ENCODE results near the gene KCTD3.

KCTD3 gene

DNA sequence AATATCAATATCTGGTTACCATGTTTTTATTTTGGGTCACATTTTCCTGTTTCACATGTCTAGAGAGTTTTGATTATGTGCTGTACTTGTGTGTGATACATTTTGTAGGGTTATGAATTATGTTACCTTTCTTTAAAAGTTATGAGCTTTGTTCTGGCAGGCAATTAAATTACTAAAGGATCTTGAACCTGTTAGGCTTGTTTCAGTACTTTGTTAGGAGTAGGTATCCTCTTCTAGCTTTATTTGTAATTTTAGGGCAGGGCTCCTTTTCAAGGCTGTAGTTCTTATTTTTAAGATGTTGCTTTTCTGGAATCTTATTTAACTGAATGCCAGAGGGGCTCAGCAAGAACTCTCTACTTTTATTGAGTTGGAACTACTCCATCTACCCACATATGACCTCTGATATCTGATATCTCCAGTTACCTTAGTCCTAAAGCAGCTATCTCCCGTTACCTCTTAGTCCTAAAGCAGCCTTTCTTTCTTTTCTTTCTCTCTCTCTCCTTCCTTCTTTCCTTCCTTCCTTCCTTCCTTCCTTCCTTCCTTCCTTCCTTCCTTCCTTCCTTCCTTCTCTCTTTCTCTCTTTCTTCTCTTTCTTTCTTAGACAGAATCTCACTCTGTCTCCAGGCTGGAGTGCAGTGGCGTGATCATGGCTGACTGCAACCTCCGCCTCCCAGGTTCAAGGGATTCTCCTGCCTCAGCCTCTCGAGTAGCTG, 23.8 kb downstream of the KCTD3 start:
- Histone ChIP-seq H3K36me3 (ENCODE audit: insufficient read depth, low read length) (peaks cover 9% of the 10 kb centered on the region; the same call in 1 of the 2 replicates), H3K79me2 (ENCODE audit: control insufficient read depth, insufficient read depth, low read length, unreplicated experiment) (peaks cover 6% of the 10 kb centered on the region)

DNA sequence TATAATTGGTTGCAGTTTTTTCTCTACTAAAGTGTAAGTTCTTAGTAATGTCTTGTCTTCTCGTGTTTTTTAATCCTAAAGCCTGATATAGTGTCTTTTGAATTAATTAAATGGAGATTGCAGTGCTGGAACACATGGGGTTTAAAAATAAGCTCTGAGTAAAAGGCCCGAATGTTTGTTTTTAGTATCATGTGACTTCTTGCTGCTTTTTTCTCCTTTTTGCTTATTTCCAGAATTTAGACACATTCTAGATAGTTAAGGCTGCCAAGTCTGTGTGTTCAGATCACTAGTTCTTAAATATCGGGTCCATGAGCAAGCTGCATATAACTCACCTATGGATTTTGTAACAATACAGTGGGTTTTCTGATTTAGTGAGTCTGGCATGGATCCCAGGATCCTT, 27.5 kb downstream of the KCTD3 start:
- Histone ChIP-seq H3K27ac (ENCODE audit: low read depth, low read length) (no peak overlapping the region), H3K4me1 (ENCODE audit: control insufficient read depth, insufficient read depth, low read length, unreplicated experiment) (peaks cover 10% of the 10 kb centered on the region), H3K79me2 (ENCODE audit: control insufficient read depth, insufficient read depth, low read length, unreplicated experiment) (peaks cover 6% of the 10 kb centered on the region), H3K36me3 (ENCODE audit: insufficient read depth, low read length) (peaks cover 12% of the 10 kb centered on the region), H2AFZ (ENCODE audit: low read length, unreplicated experiment) (no peak overlapping the region), H3K4me3 (ENCODE audit: low read depth, low read length) (no peak overlapping the region), H3K27me3 (ENCODE audit: insufficient read depth, low read length) (no peaks in the 10 kb centered on the region)

More for the DNA sequence above, 23.8 kb downstream of the KCTD3 start:
- H2AFZ ChIP-seq (ENCODE audit: low read length, unreplicated experiment), result no peak overlapping the region
- H3K4me1 ChIP-seq (ENCODE audit: control insufficient read depth, insufficient read depth, low read length, unreplicated experiment), result peaks cover 10% of the 10 kb centered on the region
- no peak overlapping the region for H3K4me3 ChIP-seq (ENCODE audit: low read depth, low read length)
- no peak overlapping the region for H3K27ac ChIP-seq (ENCODE audit: low read depth, low read length)
- no peaks in the 10 kb centered on the region for H3K27me3 ChIP-seq (ENCODE audit: insufficient read depth, low read length)

DNA sequence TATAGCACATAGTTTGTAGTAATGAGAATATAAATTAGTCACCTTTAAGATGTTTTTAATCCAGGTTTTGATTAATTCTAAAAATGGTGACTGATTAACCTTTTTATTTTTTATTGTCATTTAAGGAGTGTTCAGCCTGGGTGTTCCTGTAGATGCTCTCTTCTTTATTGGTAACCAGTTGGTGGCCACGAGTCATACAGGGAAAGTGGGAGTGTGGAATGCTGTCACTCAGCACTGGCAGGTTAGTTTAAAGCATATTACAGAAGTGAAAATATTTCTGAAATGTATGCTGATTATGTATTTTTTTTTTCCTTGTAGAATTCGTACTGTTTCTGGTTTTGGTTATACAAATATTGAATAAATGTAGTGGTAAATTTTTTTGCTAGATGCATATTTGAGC, 28.1 kb downstream of the KCTD3 start:
- Histone ChIP-seq H3K36me3 (ENCODE audit: insufficient read depth, low read length) (peaks cover 12% of the 10 kb centered on the region), H3K4me3 (ENCODE audit: low read depth, low read length) (no peak overlapping the region), H2AFZ (ENCODE audit: low read length, unreplicated experiment) (no peak overlapping the region), H3K79me2 (ENCODE audit: control insufficient read depth, insufficient read depth, low read length, unreplicated experiment) (peaks cover 6% of the 10 kb centered on the region), H3K27me3 (ENCODE audit: insufficient read depth, low read length) (no peaks in the 10 kb centered on the region), H3K27ac (ENCODE audit: low read depth, low read length) (no peak overlapping the region), H3K4me1 (ENCODE audit: control insufficient read depth, insufficient read depth, low read length, unreplicated experiment) (peaks cover 10% of the 10 kb centered on the region)

DNA sequence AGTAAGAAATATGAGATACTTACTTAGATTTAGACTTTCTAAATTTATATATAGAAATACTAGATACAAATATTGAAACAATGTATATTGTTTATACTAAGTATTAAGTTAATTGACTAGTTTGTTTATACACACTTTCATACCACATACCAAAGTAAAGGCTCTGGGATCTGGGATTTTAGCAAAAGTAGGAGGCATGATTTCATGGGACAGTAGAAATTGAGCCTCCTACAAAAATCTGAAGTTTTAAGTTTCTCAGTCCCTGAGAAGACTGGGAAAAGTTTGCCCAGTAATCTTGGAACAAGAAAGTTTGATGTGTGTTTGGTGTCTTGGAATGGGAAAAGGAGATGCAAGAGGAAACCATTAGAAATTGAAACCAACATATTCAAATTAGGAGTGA, 30.9 kb downstream of the KCTD3 start:
- peaks cover 15% of the 10 kb centered on the region for H3K36me3 ChIP-seq (ENCODE audit: insufficient read depth, low read length)
- H2AFZ ChIP-seq (ENCODE audit: low read length, unreplicated experiment), result no peak overlapping the region
- H3K4me3 ChIP-seq (ENCODE audit: low read depth, low read length), result no peak overlapping the region
- H3K27ac ChIP-seq (ENCODE audit: low read depth, low read length), result no peak overlapping the region
- H3K27me3 ChIP-seq (ENCODE audit: insufficient read depth, low read length), result no peaks in the 10 kb centered on the region
- peaks cover 3% of the 10 kb centered on the region for H3K79me2 ChIP-seq (ENCODE audit: control insufficient read depth, insufficient read depth, low read length, unreplicated experiment)
- H3K4me1 ChIP-seq (ENCODE audit: control insufficient read depth, insufficient read depth, low read length, unreplicated experiment), result peaks cover 15% of the 10 kb centered on the region

DNA sequence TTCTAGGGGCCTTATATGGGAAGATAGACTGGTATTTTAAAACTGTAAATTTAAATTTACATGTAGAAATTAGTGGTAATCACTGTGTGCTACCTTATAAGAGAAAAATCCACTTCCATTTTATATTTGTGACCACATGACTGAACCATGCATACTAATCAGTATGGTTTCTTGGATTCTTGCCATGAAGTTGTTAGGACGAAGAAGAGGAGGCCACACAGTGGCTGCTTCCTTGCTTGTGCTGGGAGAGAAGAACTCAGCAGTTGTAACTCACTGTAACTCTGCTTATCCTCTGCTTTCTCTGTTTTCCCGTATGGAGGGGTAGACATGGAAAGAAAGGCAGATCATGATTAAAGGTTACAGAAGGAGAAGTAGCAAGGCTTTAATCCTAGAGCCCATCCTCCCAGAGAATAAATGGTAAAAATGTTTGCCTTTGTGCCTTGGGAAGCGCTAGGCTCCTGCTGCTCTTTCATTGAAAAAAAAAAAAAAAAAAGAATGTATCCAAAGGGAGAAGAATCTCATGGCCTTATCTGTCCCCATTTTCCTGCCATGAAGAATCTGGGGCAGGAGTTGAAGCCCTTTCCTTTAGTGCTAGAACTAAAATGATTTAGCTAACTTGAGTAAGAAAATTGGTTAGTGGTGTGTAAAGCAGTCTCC, 32.4 kb downstream of the KCTD3 start:
- no peak overlapping the region for H3K4me3 ChIP-seq (ENCODE audit: low read depth, low read length)
- H3K36me3 ChIP-seq (ENCODE audit: insufficient read depth, low read length), result peaks cover 15% of the 10 kb centered on the region
- H3K4me1 ChIP-seq (ENCODE audit: control insufficient read depth, insufficient read depth, low read length, unreplicated experiment), result peaks cover 14% of the 10 kb centered on the region
- H3K27me3 ChIP-seq (ENCODE audit: insufficient read depth, low read length), result no peaks in the 10 kb centered on the region
- peaks cover 3% of the 10 kb centered on the region for H3K79me2 ChIP-seq (ENCODE audit: control insufficient read depth, insufficient read depth, low read length, unreplicated experiment)
- H2AFZ ChIP-seq (ENCODE audit: low read length, unreplicated experiment), result no peak overlapping the region
- no peak overlapping the region for H3K27ac ChIP-seq (ENCODE audit: low read depth, low read length)

DNA sequence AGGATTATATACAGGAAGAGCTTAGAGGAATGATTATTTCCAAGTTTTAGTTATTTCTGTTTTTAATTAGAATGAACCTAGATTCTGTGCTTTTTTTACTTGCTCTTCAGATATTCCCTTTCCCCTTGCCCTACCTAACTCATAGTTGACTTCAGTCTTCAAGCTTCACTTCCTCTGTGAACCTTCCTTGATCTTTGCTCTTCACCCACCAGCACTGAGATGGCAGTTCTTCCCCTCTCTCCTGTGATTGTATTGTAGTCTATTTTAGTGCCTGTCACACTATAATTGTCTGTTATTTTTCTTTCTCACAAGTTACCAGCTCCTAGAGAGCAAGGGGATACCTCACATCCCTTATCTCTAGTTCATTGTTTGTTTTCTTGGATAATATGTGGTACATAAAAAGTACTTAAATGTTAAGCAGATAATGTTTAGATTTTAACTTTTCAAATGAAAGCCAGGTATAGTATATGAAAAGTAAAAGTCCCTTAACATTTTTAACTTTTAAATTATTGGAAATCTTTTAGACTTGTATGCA, 33.2 kb downstream of the KCTD3 start:
- Histone ChIP-seq H3K27ac (ENCODE audit: low read depth, low read length) (no peak overlapping the region), H3K4me3 (ENCODE audit: low read depth, low read length) (no peak overlapping the region), H3K36me3 (ENCODE audit: insufficient read depth, low read length) (peaks cover 15% of the 10 kb centered on the region)

DNA sequence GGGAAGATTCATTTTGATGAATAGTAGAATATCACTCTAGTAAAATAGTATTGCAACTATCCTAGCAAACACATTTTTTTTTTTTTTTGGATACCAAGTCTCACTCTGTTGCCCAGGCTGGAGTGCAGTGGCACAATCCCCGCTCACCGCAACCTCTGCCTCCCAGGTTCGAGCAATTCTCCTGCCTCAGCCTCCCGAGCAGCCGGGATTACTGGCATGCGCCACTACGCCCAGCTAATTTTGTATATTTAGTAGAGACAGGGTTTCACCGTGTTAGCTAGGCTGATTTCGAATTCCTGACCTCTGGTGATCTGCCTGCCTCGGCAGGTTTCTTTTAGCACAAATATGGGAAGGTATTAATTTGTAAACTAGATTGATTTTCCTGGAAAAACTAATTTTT, 33.8 kb downstream of the KCTD3 start:
- Histone ChIP-seq H3K27me3 (ENCODE audit: insufficient read depth, low read length) (no peaks in the 10 kb centered on the region), H3K4me3 (ENCODE audit: low read depth, low read length) (no peak overlapping the region), H3K27ac (ENCODE audit: low read depth, low read length) (no peak overlapping the region), H3K79me2 (ENCODE audit: control insufficient read depth, insufficient read depth, low read length, unreplicated experiment) (peaks cover under 1% of the 10 kb centered on the region), H3K4me1 (ENCODE audit: control insufficient read depth, insufficient read depth, low read length, unreplicated experiment) (peaks cover 9% of the 10 kb centered on the region), H3K36me3 (ENCODE audit: insufficient read depth, low read length) (peaks cover 12% of the 10 kb centered on the region), H2AFZ (ENCODE audit: low read length, unreplicated experiment) (no peak overlapping the region)

More for the DNA sequence above, 33.2 kb downstream of the KCTD3 start:
- H2AFZ ChIP-seq (ENCODE audit: low read length, unreplicated experiment), result no peak overlapping the region
- H3K79me2 ChIP-seq (ENCODE audit: control insufficient read depth, insufficient read depth, low read length, unreplicated experiment), result peaks cover 3% of the 10 kb centered on the region
- H3K4me1 ChIP-seq (ENCODE audit: control insufficient read depth, insufficient read depth, low read length, unreplicated experiment), result peaks cover 9% of the 10 kb centered on the region
- no peaks in the 10 kb centered on the region for H3K27me3 ChIP-seq (ENCODE audit: insufficient read depth, low read length)

DNA sequence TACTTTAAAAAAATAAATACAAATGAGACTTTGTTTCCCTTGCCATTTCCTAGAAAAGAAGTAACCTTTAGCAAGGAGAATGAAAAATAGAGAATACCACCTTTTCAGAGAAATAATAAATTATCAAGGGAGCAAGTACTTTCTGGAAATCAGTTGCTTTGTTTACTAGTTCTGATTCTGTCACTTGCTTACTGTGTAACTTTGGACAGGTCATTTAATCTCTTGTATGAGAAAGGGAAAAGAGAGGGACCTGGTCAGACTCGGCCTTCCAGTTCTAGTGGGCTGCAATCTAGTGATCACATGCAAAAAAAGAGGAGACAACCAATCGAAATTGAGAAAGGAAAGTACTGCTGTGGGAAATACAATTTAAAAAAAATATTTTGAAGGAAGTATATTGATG, 34.2 kb downstream of the KCTD3 start:
- H3K4me1 ChIP-seq (ENCODE audit: control insufficient read depth, insufficient read depth, low read length, unreplicated experiment), result peaks cover 9% of the 10 kb centered on the region
- H3K36me3 ChIP-seq (ENCODE audit: insufficient read depth, low read length), result peaks cover 10% of the 10 kb centered on the region
- no peak overlapping the region for H2AFZ ChIP-seq (ENCODE audit: low read length, unreplicated experiment)
- H3K4me3 ChIP-seq (ENCODE audit: low read depth, low read length), result no peak overlapping the region
- no peaks in the 10 kb centered on the region for H3K79me2 ChIP-seq (ENCODE audit: control insufficient read depth, insufficient read depth, low read length, unreplicated experiment)
- H3K27ac ChIP-seq (ENCODE audit: low read depth, low read length), result no peak overlapping the region
- no peaks in the 10 kb centered on the region for H3K27me3 ChIP-seq (ENCODE audit: insufficient read depth, low read length)

DNA sequence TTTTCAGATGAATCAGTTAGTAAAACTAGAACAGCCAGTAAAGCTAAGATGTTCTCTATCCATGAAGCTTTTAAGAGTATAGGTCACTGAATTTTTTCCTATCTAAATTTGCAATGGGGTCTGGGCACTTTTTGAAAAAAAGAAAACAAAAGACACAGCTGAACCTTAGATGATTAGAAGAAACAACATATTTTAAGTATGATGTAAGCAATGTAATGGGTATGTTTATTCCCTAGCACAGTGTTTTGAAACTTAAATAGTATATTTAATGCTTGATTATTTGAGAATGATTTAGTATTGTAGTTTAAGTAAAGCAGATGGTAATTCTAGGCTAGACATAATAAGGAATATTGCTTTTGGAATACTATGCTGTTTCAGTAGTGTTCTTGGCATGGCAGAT, 36.2 kb downstream of the KCTD3 start:
- Histone ChIP-seq H3K27ac (ENCODE audit: low read depth, low read length) (no peak overlapping the region), H3K4me1 (ENCODE audit: control insufficient read depth, insufficient read depth, low read length, unreplicated experiment) (peaks cover 9% of the 10 kb centered on the region), H3K36me3 (ENCODE audit: insufficient read depth, low read length) (peaks cover 6% of the 10 kb centered on the region; the same call in 1 of the 2 replicates), H3K27me3 (ENCODE audit: insufficient read depth, low read length) (no peaks in the 10 kb centered on the region), H3K79me2 (ENCODE audit: control insufficient read depth, insufficient read depth, low read length, unreplicated experiment) (no peaks in the 10 kb centered on the region), H2AFZ (ENCODE audit: low read length, unreplicated experiment) (no peak overlapping the region), H3K4me3 (ENCODE audit: low read depth, low read length) (no peak overlapping the region)

DNA sequence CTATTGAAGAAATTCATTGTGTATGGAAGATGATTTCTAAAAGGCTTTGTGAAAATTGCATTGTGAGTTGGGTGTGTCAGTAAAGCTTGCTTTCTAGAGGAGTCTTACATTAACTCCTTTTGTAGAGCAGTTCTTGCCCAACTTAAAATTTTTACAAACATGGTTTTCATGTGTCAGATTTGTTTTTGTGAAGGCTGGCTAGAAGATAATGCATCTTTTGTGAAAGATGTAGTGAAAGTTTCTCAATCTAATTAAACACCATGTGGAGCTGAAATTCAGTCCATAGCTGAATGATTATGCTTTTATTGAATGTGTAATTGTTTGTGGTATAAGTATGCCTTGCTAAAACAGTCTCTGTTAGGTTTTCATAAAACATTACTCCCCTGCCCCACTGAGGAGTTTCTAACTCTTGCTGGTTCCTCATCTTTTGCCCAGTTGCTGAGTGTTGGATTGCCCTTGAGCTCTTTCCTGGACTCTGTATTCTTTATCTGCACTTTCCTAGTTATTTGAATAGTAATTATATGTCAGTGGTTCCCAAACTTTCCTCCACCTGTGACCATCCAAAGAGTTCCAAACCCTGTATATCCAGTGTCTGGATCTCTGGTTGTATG, 38.0 kb downstream of the KCTD3 start:
- Histone ChIP-seq H3K4me1 (ENCODE audit: control insufficient read depth, insufficient read depth, low read length, unreplicated experiment) (peaks cover 9% of the 10 kb centered on the region), H3K79me2 (ENCODE audit: control insufficient read depth, insufficient read depth, low read length, unreplicated experiment) (no peaks in the 10 kb centered on the region), H2AFZ (ENCODE audit: low read length, unreplicated experiment) (no peak overlapping the region), H3K4me3 (ENCODE audit: low read depth, low read length) (no peak overlapping the region), H3K36me3 (ENCODE audit: insufficient read depth, low read length) (peaks cover 12% of the 10 kb centered on the region; the same call in 1 of the 2 replicates), H3K27ac (ENCODE audit: low read depth, low read length) (no peak overlapping the region), H3K27me3 (ENCODE audit: insufficient read depth, low read length) (no peaks in the 10 kb centered on the region)

All from ACC112 (cell line).